Tibial nerve (tissue), 3 donors: ENCODE results near the gene CYTH1.

Experiments used
- POLR2A ChIP-seq, 2 donors: fragments of 450-650 bp; IDR thresholded peaks; one replicate each; pipeline ENCODE4 v1.6.1; 2017; ENCODE audit warnings: antibody characterized with exemption in 2 of 2, mild to moderate bottlenecking in 2 of 2, moderate library complexity in 2 of 2
- TF ChIP-seq, protein P1 (sequence below), 5 experiments: fragments of 200-600 bp in 3 of 5; fragments of 450-650 bp in 2 of 5; sonication (generic) in 3 of 5; IDR thresholded peaks; one replicate each; pipeline ENCODE4 v1.5.1; 2016 to 2019; ENCODE audit warnings: antibody characterized with exemption in 5 of 5, mild to moderate bottlenecking in 3 of 5, moderate library complexity in 2 of 5

DNA sequence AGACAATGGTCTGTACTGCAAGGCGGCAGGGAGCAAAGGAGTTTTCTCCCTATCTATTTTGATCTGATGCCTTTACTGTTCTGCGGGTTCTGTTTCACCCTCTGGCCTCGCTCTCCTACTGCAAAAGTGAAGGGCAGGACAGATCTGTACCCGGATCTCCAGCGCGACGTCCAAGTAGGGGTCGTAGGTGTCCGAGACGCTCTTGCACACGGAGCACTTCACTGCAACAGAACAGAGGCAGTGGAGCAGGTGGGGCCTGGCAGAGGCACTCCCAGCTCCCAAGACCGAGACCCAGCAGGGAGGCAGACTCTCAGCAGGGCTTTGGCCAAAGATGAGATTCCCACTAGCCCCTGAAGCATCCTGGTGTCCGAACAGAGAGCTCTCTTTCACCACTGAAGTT lies 38.8 kb upstream of the CYTH1 start:
- TF ChIP-seq, protein P1, sequence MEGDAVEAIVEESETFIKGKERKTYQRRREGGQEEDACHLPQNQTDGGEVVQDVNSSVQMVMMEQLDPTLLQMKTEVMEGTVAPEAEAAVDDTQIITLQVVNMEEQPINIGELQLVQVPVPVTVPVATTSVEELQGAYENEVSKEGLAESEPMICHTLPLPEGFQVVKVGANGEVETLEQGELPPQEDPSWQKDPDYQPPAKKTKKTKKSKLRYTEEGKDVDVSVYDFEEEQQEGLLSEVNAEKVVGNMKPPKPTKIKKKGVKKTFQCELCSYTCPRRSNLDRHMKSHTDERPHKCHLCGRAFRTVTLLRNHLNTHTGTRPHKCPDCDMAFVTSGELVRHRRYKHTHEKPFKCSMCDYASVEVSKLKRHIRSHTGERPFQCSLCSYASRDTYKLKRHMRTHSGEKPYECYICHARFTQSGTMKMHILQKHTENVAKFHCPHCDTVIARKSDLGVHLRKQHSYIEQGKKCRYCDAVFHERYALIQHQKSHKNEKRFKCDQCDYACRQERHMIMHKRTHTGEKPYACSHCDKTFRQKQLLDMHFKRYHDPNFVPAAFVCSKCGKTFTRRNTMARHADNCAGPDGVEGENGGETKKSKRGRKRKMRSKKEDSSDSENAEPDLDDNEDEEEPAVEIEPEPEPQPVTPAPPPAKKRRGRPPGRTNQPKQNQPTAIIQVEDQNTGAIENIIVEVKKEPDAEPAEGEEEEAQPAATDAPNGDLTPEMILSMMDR (IDR thresholded peaks at IDR 0.05) = no peak
- no peak for TF ChIP-seq POLR2A (IDR thresholded peaks at IDR 0.05)
